OCI-LY7 (cell line): ENCODE data around the gene LRRC4B. TPM values are rescaled to one million over a fixed set of nuclear protein-coding genes. Genes with fewer than 3 reads are reported as not detected.

ENCODE experiments used
- BruUV-seq: library from RNA; stranded (reverse); fragments of 400-500 nt; replicated peaks from 2 replicates; lab custom pipeline; 2021; lab: Mats Ljungman, UMichigan
- CTCF ChIA-PET: fragments of 300-600 bp; sonication (Branson Sonifier 250); formaldehyde crosslinking; loops from one replicate; lab custom pipeline; 2022; ENCODE audit warnings: antibody characterized with exemption; ENCODE audit not compliant: unreplicated experiment; lab: Charles Lee
- POLR2A ChIA-PET: fragments of 300-600 bp; sonication (Branson Sonifier 250); formaldehyde crosslinking; loops from one replicate; lab custom pipeline; 2022; ENCODE audit warnings: antibody characterized with exemption; lab: Charles Lee
- DNase-seq: peaks from one replicate; pipeline ENCODE4 v3.0.0-alpha.2; 2015; ENCODE audit warnings: low spot score
- H2AFZ ChIP-seq: fragments of 200-600 bp; sonication (generic), shearing (Covaris generic); 2 replicates; pipeline ENCODE4 v1.6.1; 2014; ENCODE audit warnings: mild to moderate bottlenecking, antibody characterized with exemption, low read length, moderate library complexity
- H3K27ac ChIP-seq: fragments of 200-600 bp; sonication (generic); 2 replicates; pipeline ENCODE4 v1.5.1; 2014; ENCODE audit warnings: mixed run types, low read depth, mild to moderate bottlenecking, moderate library complexity, low read length, inconsistent platforms; ENCODE audit not compliant: poor library complexity, severe bottlenecking
- H3K36me3 ChIP-seq: fragments of 200-600 bp; sonication (generic); 2 replicates; pipeline ENCODE4 v1.6.1; 2014; ENCODE audit warnings: mild to moderate bottlenecking, antibody characterized with exemption, low read length, moderate library complexity, mixed read lengths; ENCODE audit not compliant: insufficient read depth
- H3K4me1 ChIP-seq: fragments of 200-600 bp; sonication (generic); 2 replicates; pipeline ENCODE4 v1.5.1; 2014; ENCODE audit warnings: mild to moderate bottlenecking, low read length; ENCODE audit not compliant: insufficient read depth, poor library complexity, severe bottlenecking
- H3K4me2 ChIP-seq: fragments of 200-600 bp; sonication (generic); 2 replicates; pipeline ENCODE4 v1.6.1; 2014; ENCODE audit warnings: mild to moderate bottlenecking, low read length
- H3K4me3 ChIP-seq: fragments of 200-600 bp; sonication (generic); 2 replicates; pipeline ENCODE4 v1.5.1; 2014; ENCODE audit warnings: mild to moderate bottlenecking, low read depth, low read length; ENCODE audit not compliant: poor library complexity, severe bottlenecking
- H3K79me2 ChIP-seq: fragments of 200-600 bp; sonication (generic); 2 replicates; pipeline ENCODE4 v1.6.1; 2016; ENCODE audit warnings: low read depth, mild to moderate bottlenecking, low read length, moderate library complexity, mixed read lengths; ENCODE audit not compliant: insufficient read depth
- H3K9me2 ChIP-seq: fragments of 200-600 bp; sonication (generic); 2 replicates; pipeline ENCODE4 v1.6.1; 2016; ENCODE audit warnings: mild to moderate bottlenecking, low read length, mixed read lengths; ENCODE audit not compliant: insufficient read depth
- H3K9me3 ChIP-seq: fragments of 200-600 bp; sonication (generic); 2 replicates; pipeline ENCODE4 v1.6.1; 2014; ENCODE audit warnings: mild to moderate bottlenecking, mixed run types, low read length, mixed read lengths
- H4K20me1 ChIP-seq: fragments of 200-600 bp; sonication (generic); 2 replicates; pipeline ENCODE4 v1.6.1; 2014; ENCODE audit warnings: mild to moderate bottlenecking, antibody characterized with exemption, low read length, moderate library complexity, mixed read lengths; ENCODE audit not compliant: insufficient read depth
- EZH2phosphoT487 ChIP-seq: fragments of 200-600 bp; sonication (generic); IDR thresholded peaks from 2 replicates; pipeline ENCODE4 v1.6.1; 2018; ENCODE audit warnings: low read depth, borderline replicate concordance, mild to moderate bottlenecking, mixed run types, antibody characterized with exemption, low read length, moderate library complexity, mixed read lengths
- intact Hi-C: fragments of 100-400 bp; cut with micrococcal nuclease; formaldehyde crosslinking; loops from one replicate; pipeline ENCODE4 v1.10.0; 2022; ENCODE audit not compliant: unreplicated experiment
- total RNA-seq, 2 experiments: library from RNA; depleted of rRNA in 1 of 2; stranded (reverse); fragments of >200 nt in 1 of 2; shearing (Covaris generic) in 1 of 2; gene quantifications; 2 replicates each; pipeline ENCODE4 v1.2.3, GENCODE V29; 2014 to 2022
- TF ChIP-seq, protein P1 (sequence below): fragments of 200-600 bp; sonication (generic); conservative IDR thresholded peaks from 2 replicates; pipeline ENCODE4 v1.5.1; 2014; ENCODE audit warnings: mild to moderate bottlenecking, antibody characterized with exemption, low read length, moderate library complexity, mixed read lengths

Gene LRRC4B
- total RNA-seq, 2 experiments from 2014 or later: 0.29 TPM; not detected in 1

DNA sequence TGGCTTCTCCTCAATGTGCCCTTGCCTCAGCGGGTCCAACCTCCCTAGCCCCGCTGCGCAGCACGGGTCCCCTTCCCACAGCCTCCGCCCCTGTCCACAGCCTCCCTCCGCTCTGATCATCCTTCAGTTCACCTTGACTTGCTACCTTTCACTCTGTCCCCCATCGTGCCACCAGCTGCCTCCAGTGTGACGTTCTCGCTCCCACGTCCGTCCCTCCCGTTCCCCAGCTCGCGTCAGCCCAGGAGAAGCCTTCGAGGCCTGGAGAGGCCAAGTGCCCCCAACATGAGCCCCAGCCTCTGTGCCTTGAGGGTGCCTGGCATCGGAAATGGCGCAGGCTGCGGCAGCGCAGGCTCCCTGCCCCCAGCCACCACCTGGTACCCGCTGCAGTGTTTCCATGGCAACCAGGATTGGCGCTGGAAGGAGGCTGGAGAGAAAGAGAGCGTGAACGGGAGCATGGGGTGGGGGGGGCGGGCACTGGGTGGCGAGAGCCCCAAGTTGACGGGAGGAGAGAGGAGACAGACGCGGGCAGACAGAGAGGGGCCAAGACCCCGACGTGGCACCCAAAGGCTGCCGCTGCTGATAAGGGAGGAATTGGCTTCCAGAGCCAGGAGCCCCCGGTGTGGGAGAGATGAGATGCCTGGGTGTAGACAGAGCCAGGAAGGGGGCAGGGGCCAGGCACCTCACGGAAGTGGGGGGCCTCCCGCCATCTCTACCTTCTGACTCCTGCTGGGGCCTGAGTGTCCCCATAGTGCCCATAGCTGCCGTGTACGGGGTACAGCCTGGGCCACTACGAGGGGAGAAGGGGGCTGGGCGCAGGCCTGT, 53.7 kb downstream of the LRRC4B start:
- H3K4me1 ChIP-seq: peaks cover 12% of the 10 kb centered on the region
- DNase-seq: no peak
- H3K27ac ChIP-seq: no peak overlapping the region
- no peaks in the 10 kb centered on the region for H3K9me3 ChIP-seq
- intact Hi-C loops: no loop called here
- ChIA-PET POLR2A (no interaction called here), CTCF (no interaction called here)
- no peaks in the 10 kb centered on the region for H4K20me1 ChIP-seq
- H3K9me2 ChIP-seq: no peaks in the 10 kb centered on the region
- no peak overlapping the region for H2AFZ ChIP-seq
- H3K4me3 ChIP-seq: no peak overlapping the region
- no peak overlapping the region for H3K4me2 ChIP-seq
- H3K36me3 ChIP-seq: no peaks in the 10 kb centered on the region
- BruUV-seq: no TSS peak
- no peaks in the 10 kb centered on the region for H3K79me2 ChIP-seq
- TF ChIP-seq, protein P1, sequence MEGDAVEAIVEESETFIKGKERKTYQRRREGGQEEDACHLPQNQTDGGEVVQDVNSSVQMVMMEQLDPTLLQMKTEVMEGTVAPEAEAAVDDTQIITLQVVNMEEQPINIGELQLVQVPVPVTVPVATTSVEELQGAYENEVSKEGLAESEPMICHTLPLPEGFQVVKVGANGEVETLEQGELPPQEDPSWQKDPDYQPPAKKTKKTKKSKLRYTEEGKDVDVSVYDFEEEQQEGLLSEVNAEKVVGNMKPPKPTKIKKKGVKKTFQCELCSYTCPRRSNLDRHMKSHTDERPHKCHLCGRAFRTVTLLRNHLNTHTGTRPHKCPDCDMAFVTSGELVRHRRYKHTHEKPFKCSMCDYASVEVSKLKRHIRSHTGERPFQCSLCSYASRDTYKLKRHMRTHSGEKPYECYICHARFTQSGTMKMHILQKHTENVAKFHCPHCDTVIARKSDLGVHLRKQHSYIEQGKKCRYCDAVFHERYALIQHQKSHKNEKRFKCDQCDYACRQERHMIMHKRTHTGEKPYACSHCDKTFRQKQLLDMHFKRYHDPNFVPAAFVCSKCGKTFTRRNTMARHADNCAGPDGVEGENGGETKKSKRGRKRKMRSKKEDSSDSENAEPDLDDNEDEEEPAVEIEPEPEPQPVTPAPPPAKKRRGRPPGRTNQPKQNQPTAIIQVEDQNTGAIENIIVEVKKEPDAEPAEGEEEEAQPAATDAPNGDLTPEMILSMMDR: no peak
- TF ChIP-seq EZH2phosphoT487: no peak

- TF ChIP-seq EZH2phosphoT487: no peak
- TF ChIP-seq, protein P1: no peak
- Histone ChIP-seq H3K9me3 (no peaks in the 10 kb centered on the region), H3K4me2 (no peak within 1 kb of the TSS), H3K27ac (no peak within 1 kb of the TSS), H3K36me3 (no peaks in the 10 kb centered on the region), H3K4me3 (no peak within 1 kb of the TSS), H3K79me2 (no peaks in the 10 kb centered on the region), H2AFZ (no peak within 1 kb of the TSS), H3K9me2 (no peaks in the 10 kb centered on the region), H3K4me1 (peaks cover 12% of the 10 kb centered on the region), H4K20me1 (no peaks in the 10 kb centered on the region)
- POLR2A ChIA-PET: no interaction called here
- BruUV-seq: no TSS peak
- DNase-seq: no peak
- CTCF ChIA-PET: no interaction called here
- intact Hi-C loops: no loop called here
Observed at GRCh38 chr19:50513746-50514345, 54.4 kb downstream of the LRRC4B start, which contains the start of gene ASPDH. Gene ASPDH (minus strand): TSS chr19:50513913. CDS start chr19:50513823, 90 bp downstream.
